Stimulated activated CD4-positive, alpha-beta T cell treated with anti-CD3 and anti-CD28 coated beads, TNF-alpha, amount 100 ng/mL, for 1 hour (primary cell): ENCODE measurements around the gene LYRM1.
"Not testable (repeated sequence)": the region's sequence is repeated elsewhere in the genome, so short reads cannot be mapped to it uniquely, and the experiment has no call there.

Source experiments
- DNase-seq, 3 donors: peaks; one replicate each; pipeline ENCODE4 v3.0.0-alpha.2; 2020; ENCODE audit warnings: low read depth in 3 of 3, low spot score in 1 of 3

Gene LYRM1

DNA sequence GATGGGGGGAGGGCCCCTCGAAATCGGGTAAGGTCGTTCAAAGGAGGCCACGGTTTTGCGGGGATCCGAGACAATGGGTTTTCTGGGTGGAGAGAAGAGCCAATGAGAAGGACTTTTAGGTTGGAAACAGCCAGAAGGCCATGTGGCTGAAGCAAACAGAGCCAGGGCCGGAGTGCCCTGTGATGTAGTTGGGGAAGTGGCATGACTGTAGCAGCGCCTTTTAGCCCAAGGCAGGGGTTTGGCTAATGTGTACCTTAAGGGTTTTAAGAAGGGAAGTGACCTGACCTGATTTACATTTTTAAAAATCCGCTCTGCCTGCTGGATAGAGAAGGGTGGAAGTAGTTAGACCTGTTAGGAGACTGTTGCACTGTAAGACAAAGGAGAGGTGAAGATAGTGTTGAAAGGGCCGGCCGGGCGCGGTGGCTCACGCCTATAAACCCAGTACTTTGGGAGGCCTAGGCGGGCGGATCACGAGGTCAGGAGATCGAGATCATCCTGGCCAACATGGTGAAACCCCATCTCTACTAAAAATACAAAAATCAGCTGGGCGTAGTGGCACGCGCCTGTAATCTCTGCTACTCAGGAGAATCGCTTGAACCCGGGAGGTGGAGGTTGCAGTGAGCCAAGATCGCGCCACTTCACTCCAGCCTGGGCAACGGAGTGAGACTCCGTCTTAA, 1.0 kb downstream of the LYRM1 start:
- DNase-seq, result no peak

DNA sequence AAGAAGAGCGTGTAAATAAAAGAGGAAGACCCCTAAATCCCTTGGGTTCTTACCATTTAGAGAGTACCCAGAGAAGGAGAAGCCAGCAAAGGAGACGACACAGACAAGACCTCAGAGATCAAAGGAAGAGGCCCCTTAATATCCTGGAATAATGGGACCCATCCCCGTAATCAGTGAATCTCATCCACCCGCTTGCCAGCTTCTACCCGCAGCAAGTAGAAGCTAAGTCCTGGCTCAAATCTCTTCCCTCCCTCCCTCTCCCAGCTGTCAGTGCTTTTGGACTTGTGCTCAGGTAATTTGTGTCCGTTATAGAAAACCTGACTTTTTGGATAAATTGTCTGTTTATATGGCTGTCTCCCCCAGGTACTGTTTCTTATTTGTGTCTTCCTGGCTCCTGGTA, 1.9 kb downstream of the LYRM1 start:
- no peak for DNase-seq

DNA sequence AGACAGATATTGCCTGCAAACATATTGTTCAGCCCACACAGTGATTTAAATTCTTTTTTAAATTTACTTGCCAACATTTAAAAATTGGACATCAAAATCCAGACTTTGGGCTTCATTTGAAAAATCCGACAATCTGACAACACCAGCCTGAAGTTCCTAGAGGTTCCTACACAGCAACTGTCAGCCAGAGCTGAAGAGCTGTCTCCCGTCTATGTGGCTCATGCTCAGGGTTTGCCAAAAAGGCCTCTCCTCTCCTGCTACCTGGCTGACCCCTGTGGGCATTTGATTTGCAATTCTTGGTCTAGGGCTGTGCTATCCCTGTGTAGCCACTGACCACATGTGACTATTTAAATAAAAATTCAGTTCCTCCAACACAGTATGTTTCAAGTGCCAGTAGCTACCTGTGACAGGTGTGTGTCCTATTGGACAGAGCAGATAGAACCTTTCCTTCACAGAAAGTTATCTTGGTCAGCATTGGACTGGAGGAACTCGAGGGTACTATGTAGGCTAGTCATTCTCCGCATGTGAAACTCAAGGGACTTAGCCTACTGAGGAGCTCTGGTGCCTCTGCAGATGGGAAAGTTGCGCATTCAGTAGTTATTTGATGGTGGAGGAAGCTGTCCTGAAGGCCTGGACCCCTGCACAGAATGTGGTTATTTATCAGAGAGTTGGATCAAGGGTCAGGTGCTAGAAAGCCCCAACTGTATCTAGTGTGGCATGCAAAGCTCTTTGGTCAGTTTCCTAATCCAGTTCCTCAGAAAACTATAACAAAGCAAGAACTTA, 2.7 kb downstream of the LYRM1 start:
- no peak for DNase-seq

- DNase-seq, result no peak
Measured at GRCh38 chr16:20903899-20904506, 3.4 kb downstream of the LYRM1 start.

DNA sequence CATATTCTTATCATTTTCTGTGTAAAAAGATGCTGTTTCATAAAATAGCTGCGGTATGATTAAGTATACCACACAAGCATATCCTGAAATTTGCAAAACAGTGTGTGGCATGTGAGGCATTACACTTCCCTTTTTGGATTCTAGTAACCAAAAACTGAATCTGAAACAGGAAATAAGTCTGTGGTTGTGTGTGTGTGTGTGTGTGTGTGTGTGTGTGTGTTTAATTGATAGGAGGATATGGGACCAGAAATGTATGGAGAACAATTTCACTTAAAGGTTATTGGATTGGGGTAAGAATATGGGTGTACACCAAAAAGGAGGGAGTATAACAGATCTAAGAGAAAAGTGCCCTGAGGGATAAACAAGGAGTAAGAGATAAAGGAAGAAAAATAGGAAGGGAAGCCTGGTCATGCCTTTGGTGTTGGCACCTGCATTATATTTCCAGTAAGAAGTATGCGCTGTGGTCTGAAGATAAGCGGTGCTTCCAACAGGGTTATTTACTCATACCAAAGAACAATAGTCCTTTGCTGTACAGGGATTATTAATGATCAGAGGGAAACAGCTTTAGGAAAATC, 4.0 kb downstream of the LYRM1 start:
- DNase-seq, result peak in 1 of 3 donors; percentile 3

GRCh38 chr16:20905576-20905975, 5.0 kb downstream of the LYRM1 start:
- DNase-seq, result no peak

- DNase-seq, result no peak
Measured at GRCh38 chr16:20906341-20907255, 6.0 kb downstream of the LYRM1 start.

DNA sequence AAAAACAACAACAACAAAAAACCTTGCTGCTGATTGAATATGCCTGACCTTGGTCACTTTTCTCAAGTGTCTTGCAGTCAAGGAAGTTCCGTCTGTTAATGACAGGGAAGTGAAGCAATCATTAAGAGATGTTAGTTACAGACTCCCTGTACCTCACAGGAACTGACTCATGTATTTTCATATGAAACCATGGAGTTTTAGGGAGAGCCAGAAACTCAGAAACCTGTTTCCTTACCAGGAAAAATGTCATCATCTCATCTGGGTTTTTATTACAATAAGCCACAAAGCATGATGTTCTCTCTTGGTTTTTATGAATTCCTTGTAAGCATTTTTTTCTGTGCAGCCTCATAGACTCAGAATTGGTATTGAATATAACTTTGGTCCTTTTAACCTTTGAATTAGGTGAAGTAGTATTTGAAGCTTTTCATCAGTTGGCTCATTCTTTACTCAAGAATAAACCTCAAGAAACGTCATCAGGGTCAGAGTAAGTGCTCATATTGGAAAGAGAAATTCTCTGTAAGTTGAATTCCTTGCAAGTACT, 10.3 kb downstream of the LYRM1 start:
- no peak for DNase-seq

DNA sequence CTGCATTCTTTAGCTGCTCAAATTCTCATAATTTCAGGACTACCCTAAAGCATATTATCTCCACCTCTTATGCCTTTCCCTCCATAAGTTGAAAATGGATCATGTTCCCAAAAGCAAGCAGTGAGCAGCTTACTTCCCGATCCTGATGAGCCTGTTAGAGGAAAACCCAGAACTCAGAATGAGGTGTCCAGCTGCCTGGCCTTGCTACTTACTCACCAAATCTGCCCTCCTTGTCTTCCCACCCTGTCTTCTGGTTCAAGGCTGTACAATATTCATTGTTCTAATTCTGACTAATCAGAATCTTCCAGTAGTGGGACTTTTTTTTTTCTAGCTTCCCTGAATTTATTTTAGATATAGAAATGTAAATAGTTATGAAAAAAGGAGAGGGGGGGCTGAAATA, 10.8 kb downstream of the LYRM1 start:
- DNase-seq, result no peak

DNA sequence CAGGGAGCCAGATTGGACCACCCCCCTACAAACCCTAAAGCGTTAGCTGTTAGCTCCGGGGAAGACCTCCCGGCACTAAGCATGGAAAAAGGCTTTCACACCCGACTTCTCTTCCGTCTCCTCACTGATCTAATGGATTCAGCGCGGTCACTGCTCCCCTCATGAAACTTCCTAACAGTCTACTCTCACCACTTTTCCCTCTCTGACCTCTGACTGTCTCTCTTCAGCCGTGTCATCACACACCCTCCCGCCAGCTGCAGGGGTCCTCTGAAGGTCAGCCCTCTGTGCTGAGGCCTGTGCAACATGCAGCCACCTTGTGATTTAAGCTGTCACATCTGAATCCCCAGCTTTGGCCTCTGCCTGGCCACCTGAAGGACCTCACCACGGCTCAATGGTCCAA, 15.7 kb downstream of the LYRM1 start:
- no peak for DNase-seq

DNA sequence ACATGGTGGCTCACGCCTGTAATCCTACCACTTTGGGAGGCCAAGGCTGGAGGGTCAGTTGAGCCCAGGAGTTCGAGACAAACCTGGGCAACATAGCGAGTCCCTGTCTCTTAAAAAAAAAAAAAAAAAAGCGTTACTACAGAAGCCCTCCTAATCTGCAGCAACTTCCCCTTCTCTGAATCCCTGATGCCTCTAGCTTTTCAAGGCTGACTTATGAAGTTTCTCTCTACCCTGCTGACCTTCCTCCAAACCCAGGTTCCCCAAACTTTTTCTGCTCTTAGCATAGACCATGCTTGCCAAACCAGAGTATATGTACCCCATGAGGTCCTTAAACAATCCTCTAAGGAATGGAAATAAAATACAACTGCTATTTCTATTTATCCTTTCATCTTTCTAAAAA, 16.4 kb downstream of the LYRM1 start:
- no peak for DNase-seq

GRCh38 chr16:20918486-20919239, 18.1 kb downstream of the LYRM1 start:
- DNase-seq, result no peak

GRCh38 chr16:20920091-20920490, 19.5 kb downstream of the LYRM1 start:
- no peak for DNase-seq

- no peak for DNase-seq
Measured at GRCh38 chr16:20920799-20921198, 20.2 kb downstream of the LYRM1 start.

DNA sequence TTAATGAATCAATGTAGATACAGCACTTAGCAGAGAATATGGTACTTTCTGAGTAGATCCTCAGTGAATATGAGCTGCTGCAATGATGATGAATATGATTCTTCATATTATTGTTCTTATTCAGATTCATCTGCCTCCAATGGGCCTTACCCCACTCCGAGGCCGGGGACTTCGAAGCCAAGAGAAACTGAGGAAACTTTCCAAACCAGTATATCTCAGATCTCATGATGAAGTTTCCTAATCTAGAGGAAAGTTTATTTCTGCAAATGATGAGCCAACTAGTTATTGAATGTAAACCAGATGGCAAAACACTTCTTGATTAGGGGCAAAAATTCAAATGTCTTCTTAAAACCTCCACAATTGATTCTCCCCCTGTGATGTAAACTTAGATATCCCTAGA, 23.3 kb downstream of the LYRM1 start:
- DNase-seq, result no peak

GRCh38 chr16:20925751-20926150, 25.2 kb downstream of the LYRM1 start:
- DNase-seq, result no peak

DNA sequence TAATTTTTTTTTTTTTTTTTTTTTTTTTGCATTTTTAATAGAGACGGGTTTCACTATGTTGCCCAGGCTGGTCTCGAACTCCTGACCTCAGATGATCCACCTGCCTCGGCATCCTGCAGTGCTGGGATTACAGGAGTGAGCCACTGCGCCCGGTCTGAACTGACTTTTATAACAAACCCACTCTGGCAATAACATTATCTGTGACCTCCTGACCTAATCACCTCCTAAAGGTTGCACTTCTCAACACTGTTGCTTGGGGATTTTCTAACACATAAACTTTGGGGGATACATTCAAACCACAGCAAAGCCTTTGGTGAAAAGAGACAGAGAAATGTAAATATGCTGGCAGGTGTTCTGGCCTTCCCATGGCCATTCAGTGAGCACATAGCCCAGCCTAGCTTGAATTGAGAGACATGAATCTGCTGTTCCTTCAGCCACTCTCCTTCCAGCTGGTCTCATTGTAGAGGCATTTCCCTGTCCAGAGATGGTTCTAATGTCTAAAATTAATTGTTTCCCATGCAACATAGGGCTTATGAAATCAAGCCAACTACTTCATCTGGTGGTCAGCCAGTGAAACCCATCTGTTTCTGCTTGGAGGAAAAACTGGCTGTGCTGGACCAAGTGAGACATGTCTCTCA, 28.3 kb downstream of the LYRM1 start:
- no peak for DNase-seq

- not testable (repeated sequence) for DNase-seq
Measured at GRCh38 chr16:20929676-20930364, 29.2 kb downstream of the LYRM1 start.

DNA sequence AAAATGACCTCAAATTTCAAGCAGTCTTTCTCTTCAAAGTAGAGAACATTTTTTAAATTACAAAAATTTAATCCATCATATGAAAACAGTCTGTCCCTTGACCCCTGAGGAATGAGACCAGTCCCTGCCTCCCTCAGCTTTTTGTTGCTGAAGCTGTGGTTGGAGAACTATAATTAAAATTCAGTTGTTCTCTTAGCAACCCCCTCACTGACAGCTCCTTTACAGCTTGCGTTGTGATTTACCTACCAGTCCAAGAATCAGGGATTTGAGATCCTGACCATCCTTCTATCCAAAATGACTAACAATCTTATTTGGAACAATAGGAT, 29.8 kb downstream of the LYRM1 start:
- DNase-seq, result no peak
